GM19372 (cell line): ENCODE results near the gene CLDN11.

Experiments
- ATAC-seq: cut with Tn5 transposase; IDR thresholded peaks from one replicate; pipeline ENCODE4 v1.9.1; 2021; ENCODE audit warnings: mild to moderate bottlenecking, low read depth, moderate library complexity; ENCODE audit not compliant: unreplicated experiment

The CLDN11 gene

GRCh38 chr3:170425491-170426239 lies 7.0 kb downstream of the CLDN11 start:
- no peak for ATAC-seq

- ATAC-seq: no peak
Observed at GRCh38 chr3:170426240-170426797, 7.7 kb downstream of the CLDN11 start.

- ATAC-seq: no peak
Observed at GRCh38 chr3:170428095-170428494, 9.4 kb downstream of the CLDN11 start.

- ATAC-seq: no peak
Observed at GRCh38 chr3:170429050-170429449, 10.4 kb downstream of the CLDN11 start.

- ATAC-seq: no peak
Observed at GRCh38 chr3:170431054-170431453, 12.4 kb downstream of the CLDN11 start.

GRCh38 chr3:170432416-170432815 lies 13.7 kb downstream of the CLDN11 start:
- ATAC-seq: no peak

GRCh38 chr3:170436697-170437096 lies 18.0 kb downstream of the CLDN11 start:
- ATAC-seq: no peak

- ATAC-seq: no peak
Observed at GRCh38 chr3:170437176-170437575, 18.5 kb downstream of the CLDN11 start.

- no peak for ATAC-seq
Observed at GRCh38 chr3:170437696-170438407, 19.2 kb downstream of the CLDN11 start.

GRCh38 chr3:170438836-170439235 lies 20.2 kb downstream of the CLDN11 start:
- no peak for ATAC-seq

GRCh38 chr3:170440344-170440743 lies 21.7 kb downstream of the CLDN11 start:
- ATAC-seq: no peak

GRCh38 chr3:170441412-170441811 lies 22.7 kb downstream of the CLDN11 start:
- no peak for ATAC-seq

GRCh38 chr3:170442947-170443346 lies 24.3 kb downstream of the CLDN11 start:
- no peak for ATAC-seq

- no peak for ATAC-seq
Observed at GRCh38 chr3:170443457-170443856, 24.8 kb downstream of the CLDN11 start.

- ATAC-seq: no peak
Observed at GRCh38 chr3:170448584-170448983, 29.9 kb downstream of the CLDN11 start.

GRCh38 chr3:170450039-170450438 lies 31.4 kb downstream of the CLDN11 start:
- ATAC-seq: no peak

- no peak for ATAC-seq
Observed at GRCh38 chr3:170454509-170454908, 35.8 kb downstream of the CLDN11 start.

- no peak for ATAC-seq
Observed at GRCh38 chr3:170458285-170458684, 39.6 kb downstream of the CLDN11 start.

- ATAC-seq: no peak
Observed at GRCh38 chr3:170463011-170463410, 44.3 kb downstream of the CLDN11 start.

GRCh38 chr3:170465955-170466354 lies 47.3 kb downstream of the CLDN11 start:
- ATAC-seq: no peak

GRCh38 chr3:170467007-170467406 lies 48.3 kb downstream of the CLDN11 start:
- no peak for ATAC-seq
